HEK293T (cell line): ENCODE data around the gene ZNF718.

ENCODE experiments used
- CTCF ChIA-PET: fragments of 350-600 bp; formaldehyde crosslinking; extraction: SDS; loops from one replicate; lab custom pipeline; 2021; ENCODE audit warnings: antibody characterized with exemption, inconsistent platforms; lab: Yijun Ruan, JAX
- POLR2A ChIA-PET: fragments of 350-600 bp; formaldehyde crosslinking; extraction: SDS; loops from one replicate; lab custom pipeline; 2020; ENCODE audit warnings: antibody characterized with exemption, inconsistent platforms; lab: Yijun Ruan, JAX
- DNase-seq: peaks from one replicate; pipeline ENCODE4 v3.0.0; 2012; ENCODE audit warnings: mixed read lengths; ENCODE audit errors: extremely low spot score
- ARNT ChIP-seq: fragments of 450-650 bp; IDR thresholded peaks from 2 replicates; pipeline ENCODE4 v1.6.1; 2017; ENCODE audit warnings: mild to moderate bottlenecking
- BHLHE40 ChIP-seq: fragments of 450-650 bp; IDR thresholded peaks from 2 replicates; pipeline ENCODE4 v1.6.1; 2016; ENCODE audit warnings: mild to moderate bottlenecking, moderate library complexity, borderline replicate concordance
- CTBP1 ChIP-seq: fragments of 450-650 bp; IDR thresholded peaks from 2 replicates; pipeline ENCODE4 v1.6.1; 2016; ENCODE audit warnings: borderline replicate concordance
- ELF4 ChIP-seq: fragments of 450-650 bp; IDR thresholded peaks from 2 replicates; pipeline ENCODE4 v1.6.1; 2017; ENCODE audit warnings: antibody characterized with exemption
- FOXA1 ChIP-seq: fragments of 450-650 bp; IDR thresholded peaks from 2 replicates; pipeline ENCODE4 v1.6.1; 2016; ENCODE audit warnings: mild to moderate bottlenecking
- FOXK2 ChIP-seq: fragments of 450-650 bp; IDR thresholded peaks from 2 replicates; pipeline ENCODE4 v1.6.1; 2016; ENCODE audit warnings: mild to moderate bottlenecking
- FOXM1 ChIP-seq: fragments of 450-650 bp; IDR thresholded peaks from 2 replicates; pipeline ENCODE4 v1.6.1; 2017; ENCODE audit warnings: mild to moderate bottlenecking, borderline replicate concordance
- HDGF ChIP-seq: fragments of 450-650 bp; IDR thresholded peaks from 2 replicates; pipeline ENCODE4 v1.6.1; 2017; ENCODE audit warnings: antibody characterized with exemption, borderline replicate concordance
- L3MBTL2 ChIP-seq: fragments of 450-650 bp; conservative IDR thresholded peaks from 2 replicates; pipeline ENCODE4 v1.6.1; 2016; ENCODE audit warnings: mild to moderate bottlenecking
- LEF1 ChIP-seq: fragments of 450-650 bp; IDR thresholded peaks from 2 replicates; pipeline ENCODE4 v1.6.1; 2017; ENCODE audit warnings: mild to moderate bottlenecking, borderline replicate concordance
- NFRKB ChIP-seq: fragments of 450-650 bp; IDR thresholded peaks from 2 replicates; pipeline ENCODE4 v1.6.1; 2016; ENCODE audit warnings: mild to moderate bottlenecking, moderate library complexity
- SP1 ChIP-seq: fragments of 450-650 bp; IDR thresholded peaks from 2 replicates; pipeline ENCODE4 v1.6.1; 2017
- SUZ12 ChIP-seq: fragments of 450-650 bp; IDR thresholded peaks from 2 replicates; pipeline ENCODE4 v1.6.1; 2016; ENCODE audit warnings: mild to moderate bottlenecking
- TARDBP ChIP-seq: fragments of 450-650 bp; IDR thresholded peaks from 2 replicates; pipeline ENCODE4 v1.6.1; 2016
- ZNF384 ChIP-seq: fragments of 450-650 bp; IDR thresholded peaks from 2 replicates; pipeline ENCODE4 v1.6.1; 2016
- TF ChIP-seq, protein P1 (sequence below): fragments of 450-650 bp; IDR thresholded peaks from 2 replicates; pipeline ENCODE4 v1.6.1; 2016

Gene ZNF718

GRCh38 chr4:107444-108429 is 16.6 kb upstream of the ZNF718 start:
- TF ChIP-seq ARNT (no peak), FOXA1 (no peak), SUZ12 (no peak), FOXM1 (no peak), CTBP1 (no peak), BHLHE40 (no peak), FOXK2 (no peak), HDGF (no peak), ZNF384 (no peak)
- TF ChIP-seq, protein P1, sequence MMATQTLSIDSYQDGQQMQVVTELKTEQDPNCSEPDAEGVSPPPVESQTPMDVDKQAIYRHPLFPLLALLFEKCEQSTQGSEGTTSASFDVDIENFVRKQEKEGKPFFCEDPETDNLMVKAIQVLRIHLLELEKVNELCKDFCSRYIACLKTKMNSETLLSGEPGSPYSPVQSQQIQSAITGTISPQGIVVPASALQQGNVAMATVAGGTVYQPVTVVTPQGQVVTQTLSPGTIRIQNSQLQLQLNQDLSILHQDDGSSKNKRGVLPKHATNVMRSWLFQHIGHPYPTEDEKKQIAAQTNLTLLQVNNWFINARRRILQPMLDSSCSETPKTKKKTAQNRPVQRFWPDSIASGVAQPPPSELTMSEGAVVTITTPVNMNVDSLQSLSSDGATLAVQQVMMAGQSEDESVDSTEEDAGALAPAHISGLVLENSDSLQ = no peak
- no peak for DNase-seq
- ChIA-PET POLR2A (no interaction called here), CTCF (no interaction called here)

- DNase-seq = no peak
- ChIA-PET CTCF (no interaction called here), POLR2A (interaction anchor here (0.9 kb wide), 1 partner anchor 12 kb away, joined by 5 read pairs; the partner anchor contains the start of gene ZNF718)
- no peak for TF ChIP-seq FOXM1
These were observed 11.5 kb upstream of the ZNF718 start for GRCh38 chr4:112771-113170.

DNA sequence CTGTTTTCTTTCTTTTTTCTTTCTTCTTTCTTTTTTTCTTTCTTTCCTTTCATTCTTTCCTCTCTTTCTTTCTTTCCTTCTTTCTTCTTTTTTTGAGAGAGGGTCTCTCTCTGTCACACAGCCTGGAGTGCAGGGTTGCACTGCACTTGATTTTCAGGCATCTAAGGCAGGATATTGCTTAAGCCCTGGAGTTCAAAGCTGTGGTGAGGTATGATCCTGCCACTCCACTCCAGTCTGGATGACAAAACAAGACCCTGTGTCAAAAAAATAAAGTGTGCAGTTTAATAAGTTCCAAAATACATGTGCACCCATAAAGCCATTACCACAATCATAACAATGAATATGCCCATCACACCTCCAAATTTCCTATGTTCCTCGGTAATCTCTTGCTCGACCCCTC is 10.6 kb upstream of the ZNF718 start:
- no peak for TF ChIP-seq LEF1
- TF ChIP-seq ELF4 = no peak
- TF ChIP-seq FOXK2 = no peak
- no peak for TF ChIP-seq SUZ12
- TF ChIP-seq BHLHE40 = no peak
- TF ChIP-seq CTBP1 = no peak
- no peak for TF ChIP-seq NFRKB
- no peak for TF ChIP-seq ARNT
- no peak for TF ChIP-seq SP1
- no peak for TF ChIP-seq L3MBTL2
- no peak for TF ChIP-seq ZNF384
- TF ChIP-seq, protein P1 = no peak
- TF ChIP-seq HDGF = no peak
- TF ChIP-seq TARDBP = no peak
- TF ChIP-seq FOXM1 = no peak
- TF ChIP-seq FOXA1 = no peak
- CTCF ChIA-PET = no interaction called here
- no peak for DNase-seq
- POLR2A ChIA-PET = no interaction called here

DNA sequence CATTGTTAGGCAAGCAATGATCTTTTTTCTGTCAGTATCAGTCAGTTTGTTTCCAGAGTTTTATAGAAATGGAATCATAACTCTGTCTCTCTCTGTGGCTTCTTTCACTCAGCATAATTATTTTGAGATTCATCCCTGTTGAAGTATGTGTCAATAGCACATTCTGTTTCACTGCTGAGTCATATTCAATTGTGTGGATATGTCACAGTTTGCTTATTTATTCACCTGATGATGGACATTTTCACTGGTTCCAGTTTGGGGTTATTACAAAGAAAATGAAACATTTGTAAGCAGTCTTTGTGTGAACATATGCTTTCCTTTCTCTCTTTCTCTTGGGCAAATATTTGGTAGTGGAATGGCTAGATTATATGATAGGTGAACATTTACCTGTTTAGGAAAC is 10.2 kb upstream of the ZNF718 start:
- TF ChIP-seq FOXM1 = no peak
- no peak for TF ChIP-seq ARNT
- TF ChIP-seq, protein P1 = no peak
- no peak for TF ChIP-seq BHLHE40
- no peak for TF ChIP-seq HDGF
- TF ChIP-seq ELF4 = no peak
- no peak for TF ChIP-seq FOXA1
- no peak for TF ChIP-seq TARDBP
- TF ChIP-seq FOXK2 = no peak
- TF ChIP-seq SUZ12 = no peak
- no peak for TF ChIP-seq SP1
- no peak for TF ChIP-seq LEF1
- DNase-seq = no peak
- CTCF ChIA-PET = no interaction called here
- POLR2A ChIA-PET = no interaction called here

- TF ChIP-seq ZNF384 (no peak), HDGF (no peak), ARNT (no peak), CTBP1 (no peak), L3MBTL2 (no peak), FOXM1 (no peak), LEF1 (no peak), FOXA1 (no peak), BHLHE40 (no peak), NFRKB (no peak), TARDBP (no peak)
- DNase-seq = no peak
- POLR2A ChIA-PET = interaction anchor here (1.0 kb wide), 1 partner anchor 8 kb away, joined by 4 read pairs; the partner anchor contains the start of gene ZNF718
- CTCF ChIA-PET = no interaction called here
These were observed 7.8 kb upstream of the ZNF718 start for GRCh38 chr4:116499-116898.

GRCh38 chr4:120616-121015 is 3.7 kb upstream of the ZNF718 start:
- ChIA-PET CTCF (no interaction called here), POLR2A (no interaction called here)
- no peak for DNase-seq
- no peak for TF ChIP-seq L3MBTL2
- no peak for TF ChIP-seq ZNF384
- no peak for TF ChIP-seq ELF4
- no peak for TF ChIP-seq CTBP1
- TF ChIP-seq ARNT = no peak
- TF ChIP-seq, protein P1 = no peak
